HAP-1 (cell line): ENCODE data around the gene MPEG1.

ENCODE experiments used
- DNase-seq, 2 experiments: peaks; one replicate each; pipeline ENCODE4 v3.0.0-alpha.2; 2016 to 2020; ENCODE audit warnings: low spot score in 2 of 2
- H3K27me3 ChIP-seq: fragments of 250-450 bp; sonication (Bioruptor Pico); 2 replicates; pipeline ENCODE4 v1.5.1; 2020; ENCODE audit warnings: low read depth, mild to moderate bottlenecking, moderate library complexity
- H3K36me3 ChIP-seq: fragments of 250-450 bp; sonication (Bioruptor Pico); replicated peaks from 2 replicates; pipeline ENCODE4 v1.5.1; 2020; ENCODE audit warnings: mild to moderate bottlenecking
- H3K4me1 ChIP-seq: fragments of 250-450 bp; sonication (Bioruptor Pico); 2 replicates; pipeline ENCODE4 v1.5.1; 2020; ENCODE audit warnings: mild to moderate bottlenecking
- H3K4me3 ChIP-seq: fragments of 250-450 bp; sonication (Bioruptor Pico); 2 replicates; pipeline ENCODE4 v1.5.1; 2020; ENCODE audit warnings: mild to moderate bottlenecking, moderate library complexity
- H3K9me3 ChIP-seq: fragments of 250-450 bp; sonication (Bioruptor Pico); 2 replicates; pipeline ENCODE4 v1.5.1; 2020; ENCODE audit warnings: mild to moderate bottlenecking, moderate library complexity
- in situ Hi-C: fragments of 300-500 bp; cut with MboI; formaldehyde crosslinking; loops from 3 replicates; pipeline ENCODE4 v1.14.3; 2020; ENCODE audit warnings: low sequenced_read_pairs, inconsistent platforms, mixed read lengths

Gene MPEG1

DNA sequence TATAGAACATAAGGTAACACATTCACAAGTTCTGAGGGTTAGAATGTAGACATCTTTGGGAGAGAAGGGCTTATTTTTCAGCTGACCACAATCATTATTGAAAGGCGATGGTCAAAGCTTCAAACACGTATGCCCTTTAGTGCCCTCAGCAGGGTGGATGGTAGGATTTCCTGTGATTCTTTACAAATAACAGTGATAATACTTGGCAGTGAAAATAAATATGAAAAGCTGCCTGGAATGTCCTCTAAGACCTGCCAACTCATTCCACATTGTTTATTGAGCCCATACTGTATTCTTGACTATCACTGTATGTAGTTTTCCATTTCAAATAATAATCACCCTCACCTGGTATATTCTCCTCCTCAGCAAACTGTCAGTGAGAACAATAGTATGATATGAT lies 13.7 kb upstream of the MPEG1 start:
- Histone ChIP-seq H3K27me3 (no peaks in the 10 kb centered on the region), H3K4me1 (no peaks in the 10 kb centered on the region), H3K4me3 (no peak overlapping the region), H3K36me3 (no peaks in the 10 kb centered on the region), H3K9me3 (no peaks in the 10 kb centered on the region)
- in situ Hi-C loops: no loop called here
- no peak for DNase-seq

DNA sequence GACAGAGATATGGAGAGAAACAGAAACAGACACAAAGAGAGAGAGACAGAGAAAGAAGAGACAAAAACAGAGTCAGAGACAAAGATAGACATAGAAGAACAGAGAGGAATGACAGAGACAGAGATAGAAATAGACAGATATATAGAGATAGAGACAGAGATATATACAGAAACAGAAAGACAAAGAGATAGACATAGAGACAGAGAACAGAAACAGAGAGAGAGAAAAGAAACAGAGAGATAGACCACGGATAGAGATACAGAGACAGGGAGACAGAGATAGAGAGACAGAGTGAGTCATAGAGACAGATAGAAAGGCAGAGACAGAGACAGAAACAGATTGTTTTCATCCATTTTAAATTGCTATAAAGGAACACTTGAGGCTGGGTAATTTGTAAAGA lies 12.3 kb upstream of the MPEG1 start:
- Histone ChIP-seq H3K9me3 (no peaks in the 10 kb centered on the region), H3K36me3 (no peaks in the 10 kb centered on the region), H3K4me1 (no peaks in the 10 kb centered on the region), H3K27me3 (no peaks in the 10 kb centered on the region), H3K4me3 (no peak overlapping the region)
- in situ Hi-C loops: no loop called here
- no peak for DNase-seq

DNA sequence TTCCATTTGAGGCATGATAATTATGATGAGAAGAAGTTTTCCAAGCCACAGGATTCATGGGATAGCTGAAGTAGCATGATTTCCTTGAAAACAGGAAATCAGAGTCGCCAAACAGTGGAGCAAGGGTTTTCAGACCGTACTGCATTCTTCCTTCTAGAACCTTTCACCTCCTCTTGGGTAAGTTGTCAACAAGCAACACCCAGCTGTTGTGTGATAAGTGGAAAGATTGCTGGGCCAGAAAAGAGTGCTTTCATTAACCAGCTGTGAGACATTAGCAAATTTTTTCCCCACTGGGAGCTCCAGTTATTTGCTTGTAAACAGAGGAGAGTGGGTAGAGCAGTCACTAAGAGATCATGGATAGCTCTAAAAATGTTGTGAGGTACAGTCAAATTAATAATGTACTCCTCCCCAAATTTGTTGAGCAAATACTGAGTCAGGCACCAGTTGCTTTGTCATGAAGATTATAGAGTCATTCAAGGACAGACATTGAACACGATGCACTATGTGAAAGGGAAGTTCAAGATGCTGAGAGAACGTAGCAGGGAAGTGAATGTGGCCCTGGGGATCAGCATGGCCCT lies 11.7 kb upstream of the MPEG1 start:
- no peaks in the 10 kb centered on the region for H3K27me3 ChIP-seq
- in situ Hi-C loops: no loop called here
- no peaks in the 10 kb centered on the region for H3K4me1 ChIP-seq
- DNase-seq: no peak
- no peak overlapping the region for H3K4me3 ChIP-seq
- H3K36me3 ChIP-seq: no peaks in the 10 kb centered on the region
- no peaks in the 10 kb centered on the region for H3K9me3 ChIP-seq

DNA sequence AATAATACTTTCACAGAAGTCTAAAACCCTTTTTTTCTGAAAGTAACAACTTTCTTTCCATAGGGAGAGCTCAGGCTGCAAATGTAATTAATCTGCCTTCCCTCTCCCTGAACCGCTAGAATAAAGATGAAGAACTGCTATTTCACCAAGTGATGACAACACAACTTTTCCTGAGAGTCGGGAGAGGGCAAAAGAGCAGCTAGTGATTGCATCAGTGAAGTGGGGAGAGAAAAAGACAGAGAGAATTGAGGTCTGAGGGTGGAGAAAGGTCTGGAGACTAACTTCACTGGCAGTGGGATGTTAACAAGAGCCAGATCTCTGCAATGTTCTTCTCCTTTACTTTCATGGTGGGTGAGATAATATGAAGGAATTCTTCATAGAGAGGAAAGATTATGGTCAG lies 10.9 kb upstream of the MPEG1 start:
- no peaks in the 10 kb centered on the region for H3K27me3 ChIP-seq
- H3K4me3 ChIP-seq: no peak overlapping the region
- H3K4me1 ChIP-seq: no peaks in the 10 kb centered on the region
- H3K36me3 ChIP-seq: no peaks in the 10 kb centered on the region
- no peak for DNase-seq
- in situ Hi-C loops: no loop called here
- H3K9me3 ChIP-seq: no peaks in the 10 kb centered on the region

DNA sequence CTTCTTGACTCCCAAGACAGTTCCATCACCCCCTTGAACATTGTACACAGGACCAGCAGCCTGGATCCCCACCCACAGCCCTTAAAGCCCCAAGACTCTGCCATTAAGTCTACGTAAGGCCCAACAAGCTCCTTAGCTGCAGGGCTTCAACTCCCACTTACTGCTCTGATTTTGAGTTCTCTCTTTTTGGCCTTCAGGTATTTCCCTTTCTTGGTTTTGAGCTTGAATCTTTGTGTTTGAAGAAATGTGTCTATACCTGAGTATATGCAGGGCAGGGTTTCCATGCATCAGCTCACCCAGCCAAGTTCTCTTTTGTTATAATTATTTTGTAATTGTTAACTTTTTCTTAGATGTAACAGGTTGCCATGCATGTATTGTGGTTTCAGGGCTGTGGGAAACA lies 10.4 kb upstream of the MPEG1 start:
- DNase-seq: no peak
- in situ Hi-C loops: no loop called here
- H3K4me3 ChIP-seq: no peak overlapping the region
- H3K4me1 ChIP-seq: no peaks in the 10 kb centered on the region
- H3K9me3 ChIP-seq: no peaks in the 10 kb centered on the region
- H3K36me3 ChIP-seq: no peaks in the 10 kb centered on the region
- H3K27me3 ChIP-seq: no peaks in the 10 kb centered on the region

DNA sequence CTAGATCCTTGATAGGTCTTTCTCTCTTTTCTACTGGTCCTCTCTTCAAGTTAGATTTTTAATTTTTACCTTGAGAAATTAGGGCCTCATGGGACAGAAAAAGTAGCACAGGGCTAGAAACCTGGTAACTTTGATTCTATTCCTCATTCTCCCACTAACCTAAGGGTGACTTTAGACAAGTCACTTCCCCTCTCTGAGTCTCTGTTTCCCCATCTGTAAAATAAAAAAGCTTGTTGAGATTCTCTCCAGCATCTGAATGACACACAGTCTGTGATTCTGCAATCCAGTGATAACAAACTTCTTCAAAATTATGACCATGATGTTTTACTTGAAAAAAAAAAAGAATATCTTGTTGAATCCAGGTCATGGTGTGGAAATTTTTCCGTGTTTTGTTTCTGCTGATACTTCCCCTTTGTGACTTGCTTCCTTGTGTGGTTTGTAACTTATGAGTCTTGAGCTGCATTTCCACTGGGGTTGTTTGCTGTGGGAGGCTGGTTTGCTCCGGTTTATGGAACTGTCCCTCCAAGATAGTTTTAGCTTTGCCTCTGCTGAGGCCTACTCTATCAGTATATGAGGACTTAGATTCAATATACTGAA lies 9.8 kb upstream of the MPEG1 start:
- no peak for DNase-seq
- Histone ChIP-seq H3K4me1 (no peaks in the 10 kb centered on the region), H3K27me3 (no peaks in the 10 kb centered on the region), H3K9me3 (no peaks in the 10 kb centered on the region), H3K4me3 (no peak overlapping the region), H3K36me3 (no peaks in the 10 kb centered on the region)
- in situ Hi-C loops: no loop called here

DNA sequence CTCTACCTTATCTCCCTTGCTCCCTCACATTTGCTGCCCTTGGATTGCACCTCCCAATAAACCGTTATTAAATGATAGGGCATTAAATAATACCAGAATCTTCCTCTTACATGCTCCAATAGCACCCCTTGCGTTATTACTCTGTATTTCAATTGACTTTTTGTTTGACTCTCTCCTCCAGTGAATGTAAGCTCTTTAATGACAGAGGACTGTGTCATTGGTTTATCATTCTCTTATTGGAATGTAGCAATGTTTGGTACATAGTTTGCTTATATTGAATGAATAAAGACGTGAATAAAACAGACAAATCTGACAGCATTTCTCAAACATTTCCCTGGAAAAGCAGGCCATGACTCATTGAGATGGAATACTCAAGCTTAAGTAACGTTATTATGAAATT lies 8.7 kb upstream of the MPEG1 start:
- no peak overlapping the region for H3K4me3 ChIP-seq
- H3K9me3 ChIP-seq: no peaks in the 10 kb centered on the region
- H3K27me3 ChIP-seq: no peaks in the 10 kb centered on the region
- H3K36me3 ChIP-seq: no peaks in the 10 kb centered on the region
- no peaks in the 10 kb centered on the region for H3K4me1 ChIP-seq
- DNase-seq: no peak
- in situ Hi-C loops: no loop called here

DNA sequence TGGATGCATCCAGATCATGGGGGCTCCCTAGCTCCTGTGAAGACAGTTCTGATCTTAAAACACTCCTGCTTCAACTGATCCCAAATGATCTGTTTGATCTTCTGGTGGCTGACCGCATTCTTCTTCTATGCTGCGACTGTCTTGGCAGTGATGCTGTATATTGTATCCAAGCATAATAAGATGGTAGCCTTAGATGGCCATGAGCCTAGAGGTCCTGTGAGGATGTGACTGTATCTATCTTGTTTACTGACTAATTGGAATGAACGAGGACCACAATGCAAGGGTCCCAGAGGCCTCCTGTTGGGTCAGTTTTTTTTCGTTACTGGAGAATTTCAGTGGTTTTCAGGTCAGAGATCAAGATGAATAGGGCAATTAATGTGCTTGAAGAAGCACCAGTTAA lies 7.1 kb upstream of the MPEG1 start:
- H3K27me3 ChIP-seq: no peaks in the 10 kb centered on the region
- no peak for DNase-seq
- in situ Hi-C loops: no loop called here
- no peaks in the 10 kb centered on the region for H3K9me3 ChIP-seq
- H3K36me3 ChIP-seq: no peaks in the 10 kb centered on the region
- H3K4me1 ChIP-seq: no peaks in the 10 kb centered on the region
- no peak overlapping the region for H3K4me3 ChIP-seq

DNA sequence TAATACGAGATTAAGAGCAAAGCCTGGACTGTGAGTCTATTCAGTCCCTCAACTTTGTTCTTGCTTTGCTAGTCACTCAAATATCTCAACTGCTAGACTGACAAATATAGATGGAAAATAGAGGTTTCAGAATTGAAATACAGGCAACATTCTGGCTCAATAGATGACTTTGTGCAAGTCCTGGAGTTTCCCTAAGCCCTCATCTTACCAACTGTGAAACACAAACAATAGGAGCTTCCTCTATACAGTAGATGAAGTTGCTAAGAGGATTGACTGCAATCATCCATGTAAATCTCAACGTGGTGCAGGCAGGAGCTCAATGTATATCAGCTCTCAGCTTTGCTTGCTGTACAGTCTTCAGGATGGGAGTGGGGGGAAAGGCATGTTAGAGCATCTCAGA lies 6.2 kb upstream of the MPEG1 start:
- Histone ChIP-seq H3K27me3 (peaks cover 3% of the 10 kb centered on the region; the same call in 1 of the 2 replicates), H3K4me1 (no peaks in the 10 kb centered on the region)

DNA sequence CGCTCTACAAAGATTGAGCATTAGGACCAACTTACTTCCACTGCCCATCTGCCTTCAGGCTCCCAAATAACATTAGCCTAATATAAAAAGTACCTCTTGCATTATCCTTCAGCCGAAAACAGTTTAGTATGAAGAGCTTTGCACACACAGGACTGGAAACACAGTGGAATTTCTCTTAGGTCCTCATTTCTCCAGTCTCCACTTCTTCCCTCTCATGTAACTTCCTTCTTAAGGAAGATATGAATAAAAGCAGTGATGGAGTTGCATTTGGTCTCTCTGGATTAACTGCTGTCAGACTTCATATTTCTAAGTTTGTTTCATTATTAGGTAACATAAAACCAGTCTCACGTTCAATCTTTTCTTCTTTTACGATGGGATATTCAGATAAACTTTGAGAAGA lies 5.6 kb upstream of the MPEG1 start:
- no peak for DNase-seq
- Histone ChIP-seq H3K27me3 (peaks cover 3% of the 10 kb centered on the region; the same call in 1 of the 2 replicates), H3K4me3 (no peak overlapping the region), H3K36me3 (no peaks in the 10 kb centered on the region), H3K9me3 (no peaks in the 10 kb centered on the region), H3K4me1 (no peaks in the 10 kb centered on the region)
- in situ Hi-C loops: no loop called here

More for the DNA sequence above, 6.2 kb upstream of the MPEG1 start:
- Histone ChIP-seq H3K9me3 (no peaks in the 10 kb centered on the region), H3K36me3 (no peaks in the 10 kb centered on the region), H3K4me3 (no peak overlapping the region)
- in situ Hi-C loops: no loop called here
- no peak for DNase-seq

DNA sequence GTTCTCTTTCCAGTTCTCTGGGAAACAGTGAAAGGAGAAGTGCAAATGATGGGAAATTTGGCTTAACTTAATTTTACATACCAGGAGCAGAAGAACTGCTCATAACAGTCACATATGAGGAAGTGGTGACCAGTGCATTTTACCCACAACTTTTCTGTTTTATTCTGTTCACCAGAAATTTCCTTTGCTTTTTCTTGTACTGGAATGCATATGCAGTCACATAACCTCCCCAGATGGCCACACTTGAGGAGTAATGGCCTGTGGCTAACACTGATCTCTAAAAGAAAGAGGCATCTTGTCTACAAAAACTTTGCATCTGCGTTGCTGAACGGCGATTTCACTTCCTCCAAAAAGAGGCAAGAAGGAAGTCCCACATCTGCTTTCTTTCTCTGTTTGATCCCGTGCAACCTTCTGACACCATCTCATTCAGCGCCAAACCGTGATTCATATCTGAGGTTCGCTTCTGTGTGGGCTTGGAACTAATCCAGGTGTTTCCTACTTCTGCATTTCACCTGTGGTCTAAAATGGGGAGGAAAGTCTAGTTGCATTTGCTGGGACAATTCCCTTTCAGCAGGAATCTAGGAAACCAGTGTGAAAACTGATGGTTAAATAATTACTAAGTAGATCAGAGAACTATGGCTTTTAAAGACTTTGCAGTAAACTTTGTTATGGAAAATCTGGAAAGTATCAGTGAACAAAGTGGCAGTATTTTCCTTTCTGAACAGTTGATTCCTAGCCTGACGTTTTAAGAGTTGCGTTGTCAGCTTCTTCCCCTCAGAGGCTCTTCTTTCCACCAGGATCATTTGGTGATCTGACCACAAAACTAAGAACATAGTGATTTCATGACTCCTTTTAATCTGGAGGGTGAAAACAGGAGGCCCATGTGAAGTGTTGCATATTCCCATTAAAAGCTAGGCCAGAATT lies 4.2 kb upstream of the MPEG1 start:
- no peak for DNase-seq
- no peaks in the 10 kb centered on the region for H3K9me3 ChIP-seq
- H3K36me3 ChIP-seq: no peaks in the 10 kb centered on the region
- in situ Hi-C loops: no loop called here
- peaks cover 3% of the 10 kb centered on the region; the same call in 1 of the 2 replicates for H3K27me3 ChIP-seq
- H3K4me3 ChIP-seq: no peak overlapping the region
- no peaks in the 10 kb centered on the region for H3K4me1 ChIP-seq

DNA sequence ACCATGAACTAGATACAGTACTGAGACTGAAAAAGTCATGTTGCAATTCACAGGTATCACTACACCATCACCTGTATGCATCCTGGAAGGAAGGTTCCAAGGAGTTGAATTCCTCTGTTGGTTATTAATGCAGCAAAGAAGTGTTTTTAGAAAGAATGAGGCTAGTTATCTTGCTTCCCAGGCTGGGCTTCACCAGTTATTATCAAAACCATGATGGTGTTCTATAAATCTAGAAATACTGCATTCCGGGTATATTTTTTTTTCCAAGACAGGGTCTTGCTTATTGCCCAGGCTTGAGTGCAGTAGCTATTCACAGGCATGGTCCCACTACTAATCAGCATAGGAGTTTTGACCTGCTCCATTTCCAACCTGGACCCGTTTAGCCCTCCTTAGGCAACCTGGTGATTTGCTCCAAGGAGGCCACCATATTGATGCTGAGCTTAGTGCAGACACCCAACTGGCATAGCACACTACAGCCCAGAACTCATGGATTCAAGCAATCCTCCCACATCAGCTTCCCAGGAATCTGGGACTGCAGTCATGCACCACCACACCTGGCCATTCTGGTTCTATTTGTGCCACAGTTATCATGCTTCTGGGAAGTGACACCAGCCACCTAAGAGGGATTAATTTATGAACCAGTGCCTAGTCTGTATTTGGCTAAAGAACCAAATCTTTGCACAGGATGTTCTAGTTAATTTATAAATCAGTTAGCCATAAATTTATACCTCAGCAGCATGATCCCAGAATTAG lies 1.6 kb upstream of the MPEG1 start:
- in situ Hi-C loops: no loop called here
- no peak for DNase-seq
- Histone ChIP-seq H3K27me3 (peaks cover 3% of the 10 kb centered on the region; the same call in 1 of the 2 replicates), H3K4me3 (no peak overlapping the region), H3K9me3 (no peaks in the 10 kb centered on the region), H3K36me3 (no peaks in the 10 kb centered on the region), H3K4me1 (no peaks in the 10 kb centered on the region)

DNA sequence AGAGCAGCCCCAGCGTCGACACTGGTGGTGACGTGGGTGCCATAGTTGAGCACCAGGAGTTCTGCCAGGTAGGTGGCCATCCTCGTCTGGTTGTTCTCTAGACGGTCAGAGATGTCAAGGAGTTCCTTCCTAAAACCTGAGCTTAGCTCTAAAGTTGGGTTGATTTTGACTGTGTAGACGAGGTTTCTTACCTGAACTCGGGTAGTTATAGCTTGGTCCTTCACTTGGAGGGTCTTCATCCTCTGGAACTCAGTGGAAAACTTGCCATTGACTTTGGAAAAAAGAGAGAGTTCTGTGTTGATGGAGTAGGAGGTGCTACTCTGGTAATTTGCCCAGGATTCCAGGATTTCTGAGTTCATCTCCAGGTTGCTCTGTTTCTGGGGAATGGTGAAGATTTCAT lies 505 bp downstream of the MPEG1 start:
- Histone ChIP-seq H3K27me3 (peaks cover 3% of the 10 kb centered on the region; the same call in 1 of the 2 replicates), H3K9me3 (no peaks in the 10 kb centered on the region), H3K4me3 (no peak overlapping the region), H3K4me1 (no peaks in the 10 kb centered on the region), H3K36me3 (no peaks in the 10 kb centered on the region)
- no peak for DNase-seq
- in situ Hi-C loops: no loop called here

DNA sequence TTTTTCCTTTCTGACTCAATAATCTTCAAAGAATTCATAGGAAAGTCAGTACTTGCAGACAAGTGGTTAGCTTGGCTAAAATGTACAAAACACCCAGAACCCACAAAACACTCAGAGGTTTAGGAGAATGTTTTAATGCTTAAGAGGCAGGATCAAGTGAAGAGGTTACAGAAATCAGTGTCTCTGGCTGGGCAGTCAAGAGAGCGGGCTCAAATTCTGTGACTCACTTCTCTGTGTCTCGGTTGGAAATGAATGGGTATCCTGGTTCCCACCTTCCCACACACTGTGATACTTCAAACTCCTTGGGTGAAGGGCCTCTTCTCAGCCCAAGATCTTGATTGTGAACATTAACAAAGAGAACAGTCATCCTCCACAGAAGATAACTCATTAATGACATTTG lies 3.8 kb downstream of the MPEG1 start:
- Histone ChIP-seq H3K36me3 (no peaks in the 10 kb centered on the region; the same call in 1 of the 2 replicates), H3K9me3 (no peaks in the 10 kb centered on the region), H3K27me3 (no peaks in the 10 kb centered on the region), H3K4me1 (no peaks in the 10 kb centered on the region), H3K4me3 (no peak overlapping the region)
- in situ Hi-C loops: no loop called here
- DNase-seq: no peak
